Tibial nerve (tissue), 4 donors: ENCODE results near the gene TBL3. TPM values are rescaled to one million over a fixed set of nuclear protein-coding genes. Genes with fewer than 3 reads are reported as not detected.

Experiments used
- DNase-seq, 2 donors: peaks; one replicate each; pipeline ENCODE4 v3.0.0-alpha.2; 2019; ENCODE audit warnings: low spot score in 2 of 2
- H3K27ac ChIP-seq, 4 donors: fragments of 200-600 bp; sonication (generic) in 3 of 4; one replicate each; pipeline ENCODE4 v1.5.1; 2017 to 2019; ENCODE audit warnings: mild to moderate bottlenecking in 1 of 4
- H3K27me3 ChIP-seq, 2 donors: fragments of 200-600 bp; sonication (generic) in 1 of 2; one replicate each; pipeline versions ENCODE4 v1.5.1 to v1.6.0; 2017 to 2019
- H3K36me3 ChIP-seq, 3 donors: fragments of 200-600 bp; sonication (generic); one replicate each; pipeline ENCODE4 v1.5.1; 2018 to 2019
- H3K4me1 ChIP-seq, 4 donors: fragments of 200-600 bp; sonication (generic) in 3 of 4; one replicate each; pipeline ENCODE4 v1.5.1; 2017 to 2019
- H3K4me3 ChIP-seq, 4 donors: fragments of 200-600 bp; sonication (generic) in 3 of 4; one replicate each; pipeline ENCODE4 v1.5.1; 2017 to 2019; ENCODE audit warnings: mild to moderate bottlenecking in 1 of 4, moderate library complexity in 1 of 4
- H3K9me3 ChIP-seq, 4 donors: fragments of 200-600 bp; sonication (generic) in 3 of 4; one replicate each; pipeline ENCODE4 v1.5.1; 2017 to 2019
- EP300 ChIP-seq, 2 donors: sonication (generic); formaldehyde crosslinking; IDR thresholded peaks; one replicate each; pipeline ENCODE4 v1.6.1; 2017; ENCODE audit warnings: antibody characterized with exemption in 2 of 2, mild to moderate bottlenecking in 1 of 2
- POLR2A ChIP-seq, 2 donors: fragments of 450-650 bp; IDR thresholded peaks; one replicate each; pipeline ENCODE4 v1.6.1; 2017; ENCODE audit warnings: antibody characterized with exemption in 2 of 2, mild to moderate bottlenecking in 2 of 2, moderate library complexity in 2 of 2
- WGBS, 2 donors: methylation state at CpG; one replicate each; pipeline ENCODE4 v1.1.5; 2018; 5-methylcytosine and 5-hydroxymethylcytosine counted together
- total RNA-seq, 4 donors: library from RNA; depleted of rRNA; stranded (reverse); fragments of >200 nt; gene quantifications; one replicate each; pipeline ENCODE4 v1.1.0, GENCODE V29; 2016
- TF ChIP-seq, protein P1 (sequence below), 5 experiments: fragments of 200-600 bp in 3 of 5; fragments of 450-650 bp in 2 of 5; sonication (generic) in 3 of 5; IDR thresholded peaks; one replicate each; pipeline ENCODE4 v1.5.1; 2016 to 2019; ENCODE audit warnings: antibody characterized with exemption in 5 of 5, mild to moderate bottlenecking in 3 of 5, moderate library complexity in 2 of 5

The TBL3 gene
- total RNA-seq, 4 donors from 2014 or later: 37.6 to 70.8 (median 46.2) TPM

DNA sequence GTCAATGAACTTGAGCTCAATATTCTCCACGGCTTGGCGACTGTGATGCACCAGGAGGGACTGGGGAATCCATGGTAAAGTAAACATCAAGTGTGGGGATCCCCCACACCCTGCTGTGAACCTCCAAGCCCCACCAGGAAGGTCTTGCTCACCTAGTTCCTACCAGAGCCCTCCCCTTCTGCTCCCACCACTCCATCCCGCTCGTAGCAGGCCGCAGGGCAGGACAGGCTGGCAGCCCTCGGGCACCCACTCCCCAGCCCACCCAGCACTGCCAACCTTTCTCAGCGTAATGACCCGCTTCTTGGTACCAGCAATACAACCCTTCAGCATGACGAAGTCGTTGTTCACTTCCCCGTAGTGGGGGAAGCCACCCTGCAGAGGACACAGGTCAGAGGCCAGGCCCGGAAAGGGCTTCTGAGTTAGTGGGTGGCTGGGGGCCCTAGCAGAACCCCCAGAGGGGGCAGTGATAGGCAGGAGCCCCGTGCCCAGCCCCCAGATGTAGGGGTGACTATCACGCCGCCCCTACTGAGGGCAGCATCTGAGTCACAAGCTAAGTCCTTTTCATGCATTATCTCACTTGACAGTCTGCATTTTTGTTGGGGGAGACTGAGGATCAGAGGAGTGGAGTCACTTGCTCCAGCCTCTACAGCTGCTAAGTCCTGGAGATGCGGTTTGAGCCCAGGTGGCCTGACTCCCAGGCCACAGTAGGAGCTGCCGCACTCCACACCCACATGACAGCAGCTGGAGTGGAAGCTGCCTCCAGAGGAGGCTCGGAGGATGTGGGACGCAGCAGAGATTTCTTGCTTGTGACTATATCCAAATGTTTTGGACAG lies 26.1 kb upstream of the TBL3 start:
- TF ChIP-seq, protein P1, sequence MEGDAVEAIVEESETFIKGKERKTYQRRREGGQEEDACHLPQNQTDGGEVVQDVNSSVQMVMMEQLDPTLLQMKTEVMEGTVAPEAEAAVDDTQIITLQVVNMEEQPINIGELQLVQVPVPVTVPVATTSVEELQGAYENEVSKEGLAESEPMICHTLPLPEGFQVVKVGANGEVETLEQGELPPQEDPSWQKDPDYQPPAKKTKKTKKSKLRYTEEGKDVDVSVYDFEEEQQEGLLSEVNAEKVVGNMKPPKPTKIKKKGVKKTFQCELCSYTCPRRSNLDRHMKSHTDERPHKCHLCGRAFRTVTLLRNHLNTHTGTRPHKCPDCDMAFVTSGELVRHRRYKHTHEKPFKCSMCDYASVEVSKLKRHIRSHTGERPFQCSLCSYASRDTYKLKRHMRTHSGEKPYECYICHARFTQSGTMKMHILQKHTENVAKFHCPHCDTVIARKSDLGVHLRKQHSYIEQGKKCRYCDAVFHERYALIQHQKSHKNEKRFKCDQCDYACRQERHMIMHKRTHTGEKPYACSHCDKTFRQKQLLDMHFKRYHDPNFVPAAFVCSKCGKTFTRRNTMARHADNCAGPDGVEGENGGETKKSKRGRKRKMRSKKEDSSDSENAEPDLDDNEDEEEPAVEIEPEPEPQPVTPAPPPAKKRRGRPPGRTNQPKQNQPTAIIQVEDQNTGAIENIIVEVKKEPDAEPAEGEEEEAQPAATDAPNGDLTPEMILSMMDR (IDR thresholded peaks at IDR 0.05): no peak
- TF ChIP-seq EP300 (IDR thresholded peaks at IDR 0.05) (no peak), POLR2A (IDR thresholded peaks at IDR 0.05) (no peak)
- H3K9me3 ChIP-seq: no peaks in the 10 kb centered on the region
- H3K4me1 ChIP-seq: peaks cover 0 to 20% (median 10%) of the 10 kb centered on the region in 4 donors
- H3K4me3 ChIP-seq: no peak overlapping the region
- no peak overlapping the region for H3K27ac ChIP-seq
- 84 to 86% methylated on average over 15 to 18 of the region's 19 CpGs for WGBS, 2 donors
- DNase-seq: no peak
- H3K27me3 ChIP-seq: no peaks in the 10 kb centered on the region
- peaks cover 0 to 7% (median 0%) of the 10 kb centered on the region in 3 donors for H3K36me3 ChIP-seq

DNA sequence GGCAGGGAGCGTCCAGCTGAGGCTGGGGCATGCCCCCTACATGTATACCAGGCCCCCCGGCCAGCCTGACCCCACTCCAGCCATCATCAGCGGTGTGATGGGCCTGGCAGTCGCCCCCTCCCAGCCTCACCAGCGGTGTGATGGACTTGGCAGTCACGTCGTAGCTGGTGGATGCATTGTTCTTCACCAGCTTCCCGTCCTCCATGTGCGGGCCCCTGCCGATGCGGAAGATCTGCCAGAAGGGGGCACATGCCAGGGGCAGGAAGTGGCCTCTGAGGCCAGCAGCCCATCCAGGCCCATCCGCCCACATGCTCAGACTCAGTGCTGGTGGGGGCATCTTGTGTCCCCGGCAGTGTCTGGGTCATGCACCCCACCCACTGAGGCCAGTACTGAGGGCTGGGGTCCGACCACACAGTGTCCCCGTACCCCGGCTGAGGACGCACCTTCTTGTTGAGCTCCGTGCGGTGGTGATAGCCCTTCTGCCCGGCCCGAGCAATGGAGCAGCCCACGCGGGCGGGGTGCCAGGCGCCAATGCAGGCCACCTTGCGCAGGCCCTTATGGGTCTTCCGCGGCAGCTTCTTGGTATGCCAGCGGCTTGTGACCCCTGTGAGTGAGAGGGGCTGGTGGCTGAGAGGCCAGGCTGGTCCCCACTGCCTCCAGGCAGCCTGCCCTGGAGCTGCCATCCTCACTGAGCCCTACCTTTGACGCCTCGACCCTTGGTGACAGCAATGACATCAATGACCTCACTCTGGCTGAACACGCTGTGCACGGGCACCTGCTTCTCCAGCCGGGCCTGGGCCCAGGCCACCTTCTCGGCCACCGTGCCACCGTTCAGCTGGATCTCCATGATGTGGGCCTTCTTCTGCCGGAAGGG lies 25.1 kb upstream of the TBL3 start:
- Histone ChIP-seq H3K4me1 (peaks cover 0 to 17% (median 9%) of the 10 kb centered on the region in 4 donors), H3K27ac (no peak overlapping the region), H3K4me3 (no peak overlapping the region), H3K36me3 (no peaks in the 10 kb centered on the region), H3K9me3 (no peaks in the 10 kb centered on the region), H3K27me3 (no peaks in the 10 kb centered on the region)
- 71 to 80% methylated on average over 27 to 37 of the region's 38 CpGs for whole genome bisulfite sequencing, 2 donors
- TF ChIP-seq POLR2A (IDR thresholded peaks at IDR 0.05) (no peak), EP300 (IDR thresholded peaks at IDR 0.05) (no peak)
- TF ChIP-seq, protein P1 (IDR thresholded peaks at IDR 0.05): no peak
- DNase-seq: no peak

DNA sequence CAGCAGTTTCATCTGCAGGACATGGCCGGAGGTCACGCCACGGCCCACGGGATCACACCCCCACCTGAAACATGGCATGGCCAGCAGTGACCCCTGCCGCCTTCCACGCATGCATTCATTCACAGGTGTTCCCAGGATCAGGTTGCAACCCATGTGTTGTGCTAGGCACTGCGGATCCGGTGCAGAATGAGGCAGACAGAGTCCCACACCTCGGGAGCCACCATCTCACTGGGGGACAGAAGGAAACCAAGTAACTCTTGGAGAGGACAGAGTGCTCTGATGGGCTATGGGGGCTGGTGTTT lies 24.5 kb upstream of the TBL3 start:
- no peak for DNase-seq
- H3K4me1 ChIP-seq: peaks cover 0 to 11% (median 3%) of the 10 kb centered on the region in 4 donors
- H3K9me3 ChIP-seq: no peaks in the 10 kb centered on the region
- 89 to 92% methylated on average over 9 of the region's 9 CpGs for WGBS, 2 donors
- H3K27me3 ChIP-seq: no peaks in the 10 kb centered on the region
- no peaks in the 10 kb centered on the region for H3K36me3 ChIP-seq
- H3K4me3 ChIP-seq: no peak overlapping the region
- H3K27ac ChIP-seq: no peak overlapping the region
- TF ChIP-seq POLR2A (IDR thresholded peaks at IDR 0.05) (no peak), EP300 (IDR thresholded peaks at IDR 0.05) (no peak)
- TF ChIP-seq, protein P1 (IDR thresholded peaks at IDR 0.05): no peak

DNA sequence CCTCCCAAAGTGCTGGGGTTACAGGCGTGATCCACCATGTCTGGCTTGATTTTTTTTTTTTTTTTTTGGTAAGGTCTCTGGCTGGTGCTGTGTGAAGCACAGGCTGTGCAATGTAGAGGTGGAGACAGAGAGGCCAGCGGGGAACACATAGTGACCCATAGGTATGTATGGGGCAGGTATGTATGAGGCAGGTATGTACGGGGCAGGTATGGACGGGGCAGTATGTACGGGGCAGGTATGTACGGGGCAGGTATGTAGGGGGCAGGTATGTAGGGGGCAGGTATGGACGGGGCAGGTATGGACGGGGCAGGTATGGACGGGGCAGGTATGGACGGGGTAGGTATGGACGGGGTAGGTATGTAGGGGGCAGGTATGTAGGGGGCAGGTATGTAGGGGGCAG lies 22.3 kb upstream of the TBL3 start:
- H3K36me3 ChIP-seq: no peaks in the 10 kb centered on the region
- no peak for DNase-seq
- H3K27me3 ChIP-seq: no peaks in the 10 kb centered on the region
- H3K4me1 ChIP-seq: no peaks in the 10 kb centered on the region
- WGBS, 2 donors: 94% methylated on average over 11 of the region's 11 CpGs
- H3K4me3 ChIP-seq: no peak overlapping the region
- no peak for TF ChIP-seq POLR2A (IDR thresholded peaks at IDR 0.05)
- no peak for TF ChIP-seq EP300 (IDR thresholded peaks at IDR 0.05)
- TF ChIP-seq, protein P1 (IDR thresholded peaks at IDR 0.05): no peak
- H3K27ac ChIP-seq: no peak overlapping the region
- no peaks in the 10 kb centered on the region for H3K9me3 ChIP-seq

DNA sequence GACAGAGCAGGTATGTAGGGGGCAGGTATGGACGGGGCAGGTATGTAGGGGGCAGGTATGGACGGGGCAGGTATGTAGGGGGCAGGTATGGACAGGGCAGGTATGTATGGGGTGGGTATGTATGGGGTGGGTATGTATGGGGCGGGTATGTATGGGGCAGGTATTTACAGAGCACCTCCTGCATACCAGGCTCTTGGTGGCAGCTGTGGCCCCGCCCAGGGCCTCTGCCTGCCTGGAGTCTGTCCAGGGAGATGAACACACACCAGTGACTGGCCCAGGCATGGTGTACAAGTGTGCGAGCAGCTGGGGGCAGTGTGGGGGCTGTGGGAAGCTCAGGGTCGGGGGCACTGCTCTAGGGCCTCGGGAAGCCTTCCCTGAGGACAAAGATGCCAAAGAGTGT lies 21.8 kb upstream of the TBL3 start:
- no peaks in the 10 kb centered on the region for H3K4me1 ChIP-seq

More for the DNA sequence above, 21.8 kb upstream of the TBL3 start:
- Histone ChIP-seq H3K27ac (no peak overlapping the region), H3K9me3 (no peaks in the 10 kb centered on the region), H3K36me3 (no peaks in the 10 kb centered on the region), H3K27me3 (no peaks in the 10 kb centered on the region), H3K4me3 (no peak overlapping the region)
- WGBS, 2 donors: 55 to 61% methylated on average over 7 of the region's 7 CpGs
- TF ChIP-seq EP300 (IDR thresholded peaks at IDR 0.05): no peak
- TF ChIP-seq POLR2A (IDR thresholded peaks at IDR 0.05): no peak
- TF ChIP-seq, protein P1 (IDR thresholded peaks at IDR 0.05): no peak
- no peak for DNase-seq
